Activated CD8-positive, alpha-beta T cell treated with anti-CD3 and anti-CD28 coated beads for 36 hours (primary cell): ENCODE measurements around the gene DGKD. TPM values are rescaled to one million over a fixed set of nuclear protein-coding genes. Genes with fewer than 3 reads are reported as not detected.

ENCODE experiments used
- ATAC-seq: fragments of 200-7000 bp; cut with Tn5 transposase; one replicate; pipeline ENCODE4 v1.10.0; 2021; ENCODE audit warnings: mild to moderate bottlenecking, moderate library complexity
- CTCF ChIA-PET: fragments of 350-600 bp; sonication (Branson Sonifier 250); formaldehyde crosslinking; loops from one replicate; lab custom pipeline; 2021; ENCODE audit warnings: antibody characterized with exemption; lab: Charles Lee
- POLR2A ChIA-PET: fragments of 350-600 bp; sonication (Branson Sonifier 250); formaldehyde crosslinking; loops from one replicate; lab custom pipeline; 2021; ENCODE audit warnings: antibody characterized with exemption; lab: Charles Lee
- DNase-seq: peaks from one replicate; pipeline ENCODE4 v3.0.0-alpha.2; 2020
- H3K27ac Mint-ChIP-seq: one replicate; pipeline ENCODE4 v1.8.0; 2021; ENCODE audit warnings: mild to moderate bottlenecking, mixed read lengths
- H3K27me3 Mint-ChIP-seq: one replicate; pipeline ENCODE4 v1.8.0; 2021; ENCODE audit warnings: mixed read lengths
- H3K36me3 Mint-ChIP-seq: one replicate; pipeline ENCODE4 v1.8.0; 2021; ENCODE audit warnings: low read depth, mixed read lengths
- H3K4me1 Mint-ChIP-seq: one replicate; pipeline ENCODE4 v1.8.0; 2021; ENCODE audit warnings: low read depth, mixed read lengths
- H3K4me3 Mint-ChIP-seq: one replicate; pipeline ENCODE4 v1.8.0; 2021; ENCODE audit warnings: mild to moderate bottlenecking, moderate library complexity, mixed read lengths
- H3K9me3 Mint-ChIP-seq: one replicate; pipeline ENCODE4 v1.8.0; 2021; ENCODE audit warnings: mixed read lengths
- intact Hi-C: fragments of 100-400 bp; cut with micrococcal nuclease; formaldehyde crosslinking; loops from one replicate; pipeline ENCODE4 v1.10.0; 2022
- total RNA-seq, 2 experiments: library from RNA; stranded (reverse); gene quantifications; one replicate each; pipeline ENCODE4 v1.2.3, GENCODE V29; 2021
- TF ChIP-seq, protein P1 (sequence below): fragments of 200-600 bp; IDR thresholded peaks from one replicate; pipeline ENCODE4 v1.8.0; 2022; ENCODE audit warnings: antibody characterized with exemption, mild to moderate bottlenecking

The DGKD gene
- total RNA-seq, 2 experiments from 2014 or later = 89.6 to 99.5 TPM

DNA sequence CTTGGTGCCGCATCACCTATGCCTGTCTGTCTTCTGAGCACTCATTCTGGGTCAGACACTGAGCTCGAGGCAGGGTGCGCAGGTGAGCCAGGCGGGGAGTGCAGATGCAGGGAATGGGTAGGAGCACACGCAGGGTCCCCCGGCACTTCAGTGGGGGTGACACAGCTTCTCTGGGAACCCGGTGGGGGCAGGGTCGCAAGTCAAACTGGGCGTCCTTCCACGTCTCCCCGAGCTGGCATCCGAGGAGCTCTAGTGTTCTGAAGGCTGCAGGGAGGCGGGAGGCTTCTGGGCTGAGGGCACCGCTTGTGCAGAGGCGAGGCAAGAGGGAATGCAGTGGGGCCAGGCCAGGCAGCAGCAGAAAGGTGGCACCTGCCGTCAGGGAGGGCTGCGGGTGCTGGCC, 86.0 kb downstream of the DGKD start:
- POLR2A ChIA-PET = interaction anchor here (0.8 to 1.3 kb wide), 5 partner anchors 12 to 34 kb away, joined by 3 to 4 read pairs (median 4); no protein-coding TSS in a partner anchor
- CTCF ChIA-PET = interaction anchor here (0.6 to 10.0 kb wide), 2 partner anchors 33 to 37 kb away, joined by 3 to 213 read pairs; no protein-coding TSS in a partner anchor
- H3K27me3 Mint-ChIP-seq = no peaks in the 10 kb centered on the region
- peaks cover 21% of the 10 kb centered on the region for H3K4me1 Mint-ChIP-seq
- peaks cover 30% of the 10 kb centered on the region for H3K36me3 Mint-ChIP-seq
- no peak overlapping the region for H3K4me3 Mint-ChIP-seq
- intact Hi-C loops = loop anchor here (10.0 kb wide), 2 partner anchors 56 to 86 kb away; partner anchors contain the start of gene DGKD
- no peak for ATAC-seq
- no peaks in the 10 kb centered on the region for H3K9me3 Mint-ChIP-seq
- DNase-seq = no peak
- TF ChIP-seq, protein P1, sequence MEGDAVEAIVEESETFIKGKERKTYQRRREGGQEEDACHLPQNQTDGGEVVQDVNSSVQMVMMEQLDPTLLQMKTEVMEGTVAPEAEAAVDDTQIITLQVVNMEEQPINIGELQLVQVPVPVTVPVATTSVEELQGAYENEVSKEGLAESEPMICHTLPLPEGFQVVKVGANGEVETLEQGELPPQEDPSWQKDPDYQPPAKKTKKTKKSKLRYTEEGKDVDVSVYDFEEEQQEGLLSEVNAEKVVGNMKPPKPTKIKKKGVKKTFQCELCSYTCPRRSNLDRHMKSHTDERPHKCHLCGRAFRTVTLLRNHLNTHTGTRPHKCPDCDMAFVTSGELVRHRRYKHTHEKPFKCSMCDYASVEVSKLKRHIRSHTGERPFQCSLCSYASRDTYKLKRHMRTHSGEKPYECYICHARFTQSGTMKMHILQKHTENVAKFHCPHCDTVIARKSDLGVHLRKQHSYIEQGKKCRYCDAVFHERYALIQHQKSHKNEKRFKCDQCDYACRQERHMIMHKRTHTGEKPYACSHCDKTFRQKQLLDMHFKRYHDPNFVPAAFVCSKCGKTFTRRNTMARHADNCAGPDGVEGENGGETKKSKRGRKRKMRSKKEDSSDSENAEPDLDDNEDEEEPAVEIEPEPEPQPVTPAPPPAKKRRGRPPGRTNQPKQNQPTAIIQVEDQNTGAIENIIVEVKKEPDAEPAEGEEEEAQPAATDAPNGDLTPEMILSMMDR = no peak
- peak overlapping the region; percentile 46 for H3K27ac Mint-ChIP-seq

DNA sequence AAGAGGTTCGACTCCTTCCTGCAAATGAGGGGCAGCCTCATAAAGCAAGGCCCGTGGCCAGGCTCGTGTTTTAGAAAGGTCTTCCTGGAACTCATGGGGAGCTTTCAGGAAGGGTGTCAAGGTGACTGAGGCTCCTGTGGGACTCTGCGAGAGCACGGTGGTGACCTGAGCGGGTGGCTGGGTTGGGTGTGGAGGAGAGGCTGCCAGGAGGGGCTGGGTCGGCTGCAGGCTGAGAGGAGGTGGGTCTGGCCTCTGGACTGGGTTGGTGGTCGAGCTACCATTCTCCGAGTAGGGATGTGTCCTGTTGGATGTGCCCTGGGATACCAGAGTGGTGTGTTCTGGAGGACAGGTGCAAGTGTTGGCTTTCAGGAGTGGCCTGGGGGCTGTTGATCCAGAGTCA, 86.4 kb downstream of the DGKD start:
- no peak for ATAC-seq
- Mint-ChIP-seq H3K27me3 (no peaks in the 10 kb centered on the region), H3K4me1 (peaks cover 21% of the 10 kb centered on the region), H3K36me3 (peaks cover 33% of the 10 kb centered on the region), H3K27ac (peak overlapping the region; percentile 54), H3K9me3 (no peaks in the 10 kb centered on the region), H3K4me3 (no peak overlapping the region)
- intact Hi-C loops = loop anchor here (10.0 kb wide), 2 partner anchors 56 to 86 kb away; partner anchors contain the start of gene DGKD
- ChIA-PET CTCF (interaction anchor here (10.0 kb wide), 1 partner anchor 37 kb away, joined by 213 read pairs; no protein-coding TSS in a partner anchor), POLR2A (interaction anchor here (0.8 to 1.3 kb wide), 4 partner anchors 12 to 22 kb away, joined by 3 to 4 read pairs (median 4); no protein-coding TSS in a partner anchor)
- no peak for DNase-seq
- TF ChIP-seq, protein P1 = no peak

DNA sequence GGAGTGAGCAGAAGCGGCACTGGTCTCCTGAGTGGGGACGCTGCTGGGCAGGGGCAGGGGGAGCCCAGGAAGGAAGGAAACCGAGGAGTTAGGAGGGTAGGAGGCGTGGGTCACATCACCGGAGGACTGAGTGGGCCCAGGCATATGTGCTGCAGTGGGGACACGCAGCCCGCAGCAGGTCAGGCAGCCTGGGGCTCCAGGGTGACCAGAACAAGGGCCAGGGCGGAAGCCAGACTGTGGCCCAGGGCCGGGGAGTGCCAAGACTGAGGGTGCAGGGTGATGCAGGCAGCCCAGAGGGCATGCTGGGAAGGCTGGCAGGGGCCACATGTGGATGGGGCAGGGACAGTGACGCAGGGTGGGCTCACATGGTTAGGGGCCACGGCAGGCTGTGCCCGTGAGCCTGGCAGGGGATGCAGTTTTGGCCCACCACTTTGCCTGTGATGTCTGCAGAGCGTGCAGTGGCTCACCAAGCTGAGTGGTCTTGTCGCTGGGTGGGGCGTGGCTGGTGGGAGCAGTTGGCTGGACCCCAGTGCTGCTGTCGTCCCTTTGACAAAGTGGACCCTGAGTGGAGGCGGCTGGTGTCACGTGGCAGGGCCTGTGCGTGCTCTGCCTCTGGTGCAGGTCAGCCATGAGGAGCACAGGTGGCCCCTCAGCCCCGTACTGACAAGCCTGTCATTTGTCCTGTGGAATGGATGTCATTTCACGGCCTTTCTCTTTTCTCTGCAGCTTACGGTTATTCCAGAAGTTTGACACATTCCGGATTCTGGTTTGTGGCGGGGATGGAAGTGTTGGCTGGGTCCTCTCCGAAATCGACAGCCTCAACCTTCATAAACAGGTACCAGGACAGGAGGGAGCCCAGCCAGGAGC, 87.1 kb downstream of the DGKD start:
- Mint-ChIP-seq H3K36me3 (peaks cover 35% of the 10 kb centered on the region), H3K27me3 (no peaks in the 10 kb centered on the region), H3K9me3 (no peaks in the 10 kb centered on the region), H3K27ac (peak overlapping the region; percentile 54), H3K4me3 (no peak overlapping the region), H3K4me1 (peaks cover 21% of the 10 kb centered on the region)
- DNase-seq (no peak), ATAC-seq (no peak)
- TF ChIP-seq, protein P1 = no peak
- ChIA-PET POLR2A (interaction anchor here (0.8 to 1.3 kb wide), 4 partner anchors 13 to 19 kb away, joined by 3 to 4 read pairs (median 4); no protein-coding TSS in a partner anchor), CTCF (interaction anchor here (2.0 to 10.0 kb wide), 2 partner anchors 23 to 38 kb away, joined by 21 to 213 read pairs; no protein-coding TSS in a partner anchor)
- intact Hi-C loops = loop anchor here (2.0 to 10.0 kb wide), 3 partner anchors 37 to 87 kb away; partner anchors contain the start of gene DGKD

GRCh38 chr2:233442028-233442310, 87.7 kb downstream of the DGKD start:
- intact Hi-C loops = loop anchor here (2.0 to 10.0 kb wide), 3 partner anchors 37 to 87 kb away; partner anchors contain the start of gene DGKD
- Mint-ChIP-seq H3K9me3 (no peaks in the 10 kb centered on the region), H3K4me3 (no peak overlapping the region), H3K36me3 (peaks cover 30% of the 10 kb centered on the region), H3K27ac (peak overlapping the region; percentile 38), H3K27me3 (no peaks in the 10 kb centered on the region), H3K4me1 (peaks cover 21% of the 10 kb centered on the region)
- TF ChIP-seq, protein P1 = no peak
- no peak for DNase-seq
- ATAC-seq = no peak
- POLR2A ChIA-PET = interaction anchor here (1.2 kb wide), 1 partner anchor 19 kb away, joined by 3 read pairs; no protein-coding TSS in a partner anchor
- CTCF ChIA-PET = interaction anchor here (2.0 to 10.0 kb wide), 3 partner anchors 9 to 39 kb away, joined by 21 to 213 read pairs (median 34); no protein-coding TSS in a partner anchor
